NCI-H2029 treated with DMSO at 0.1 percent for 48 hours (cell line): ENCODE measurements around the gene TMEM221.
A peak's percentile ranks its signal among the peaks of the same experiment; 100 is the strongest.

Experiments used
- DNase-seq: peaks from one replicate; lab custom pipeline; 2025; lab: John Stamatoyannopoulos, UW

TMEM221 gene

GRCh38 chr19:17471410-17472125 is 23.1 kb upstream of the TMEM221 start:
- no peak for DNase-seq

- peak; percentile 89 for DNase-seq
These were observed 21.8 kb upstream of the TMEM221 start, which contains the start of gene SLC27A1 for GRCh38 chr19:17470068-17470841. SLC27A1 (plus strand) TSS chr19:17470524; CDS start chr19:17470541, 17 bp downstream.

DNA sequence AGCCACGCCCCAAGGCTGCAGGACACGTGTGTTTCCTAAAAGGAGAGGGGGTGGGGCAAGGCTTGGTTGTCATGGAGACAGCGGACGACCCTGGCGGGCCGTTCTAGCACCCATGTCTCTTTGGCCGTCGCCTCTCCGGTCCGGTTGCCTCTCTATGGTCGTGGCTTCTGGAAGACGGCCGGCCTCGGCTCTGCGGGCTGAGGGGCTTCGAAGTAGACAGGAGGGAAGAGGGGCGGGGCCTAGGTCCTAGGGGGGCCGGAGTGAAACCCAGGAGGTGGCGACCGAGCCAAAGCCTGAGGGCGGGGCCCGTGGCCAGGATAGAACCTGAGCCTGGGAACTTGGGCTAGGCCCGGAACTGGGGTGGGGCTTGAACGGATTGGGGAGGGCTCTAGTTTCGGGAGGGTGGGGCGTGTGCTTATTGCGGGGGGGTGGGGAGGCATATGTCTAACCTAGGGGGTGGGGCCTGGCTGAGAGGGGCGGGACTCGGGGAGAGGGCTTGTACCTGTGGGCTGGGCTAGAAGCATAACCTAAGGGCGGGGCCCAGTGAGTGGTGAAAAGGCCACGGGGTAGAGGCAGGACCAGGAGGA is 21.1 kb upstream of the TMEM221 start:
- DNase-seq = peak; percentile 89

DNA sequence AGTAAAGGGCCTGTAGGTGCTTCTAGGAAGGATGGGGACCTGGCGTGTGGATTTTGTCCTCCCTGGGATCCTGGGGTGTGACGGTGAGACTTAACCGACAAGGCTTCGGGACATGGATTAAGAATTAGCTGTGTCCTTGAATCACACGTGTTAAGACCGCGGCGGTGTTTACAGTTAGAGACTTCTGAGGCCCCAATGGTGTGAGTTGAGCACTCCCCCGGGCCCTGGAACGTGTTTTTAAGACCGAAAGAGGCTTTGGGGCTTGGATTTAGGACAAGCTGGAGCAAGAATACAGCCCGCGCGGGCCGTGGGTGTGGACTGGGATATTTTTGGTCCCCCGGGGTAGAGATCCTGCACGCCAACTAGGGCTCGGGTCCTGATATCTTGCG is 20.6 kb upstream of the TMEM221 start:
- no peak for DNase-seq

DNA sequence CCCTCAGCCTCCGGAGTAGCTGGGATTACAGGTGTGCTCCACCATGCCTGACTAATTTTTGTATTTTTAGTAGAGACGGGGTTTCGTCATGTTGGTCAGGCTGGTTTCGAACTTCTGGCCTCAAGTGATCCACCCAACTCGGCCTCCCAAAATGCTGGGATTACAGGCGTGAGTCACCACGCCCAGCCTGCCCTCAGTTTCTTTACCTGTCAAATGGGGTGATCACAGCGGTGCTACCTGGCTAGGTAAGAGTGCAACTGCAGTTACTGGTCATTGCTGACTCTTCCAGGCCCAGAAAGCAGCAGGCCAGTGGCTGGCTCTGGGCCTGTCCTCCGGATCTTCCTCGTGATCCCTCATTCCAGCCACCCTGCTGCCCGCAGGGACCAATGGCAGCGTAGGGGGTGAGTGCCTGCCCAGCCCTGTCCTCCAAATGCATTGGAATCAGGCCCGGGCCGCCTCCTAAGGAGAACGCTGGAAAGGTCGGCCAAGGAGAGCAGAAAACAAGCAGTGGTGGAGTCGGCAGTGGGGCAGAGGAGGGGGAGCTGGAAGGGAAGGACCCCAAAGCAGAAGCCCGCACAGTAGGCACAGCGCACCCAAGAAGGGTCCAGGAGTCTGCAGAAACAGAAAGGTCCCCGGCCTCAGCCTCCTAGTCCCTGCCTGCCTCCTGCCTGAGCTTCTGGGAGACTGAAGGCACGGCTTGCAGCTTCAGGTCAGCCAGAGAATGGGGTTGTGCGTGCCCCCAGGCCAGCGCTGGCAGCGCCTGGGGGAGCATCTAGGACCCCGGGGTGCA is 20.0 kb upstream of the TMEM221 start:
- DNase-seq = no peak

- no peak for DNase-seq
These were observed 19.2 kb upstream of the TMEM221 start for GRCh38 chr19:17467471-17468301.

DNA sequence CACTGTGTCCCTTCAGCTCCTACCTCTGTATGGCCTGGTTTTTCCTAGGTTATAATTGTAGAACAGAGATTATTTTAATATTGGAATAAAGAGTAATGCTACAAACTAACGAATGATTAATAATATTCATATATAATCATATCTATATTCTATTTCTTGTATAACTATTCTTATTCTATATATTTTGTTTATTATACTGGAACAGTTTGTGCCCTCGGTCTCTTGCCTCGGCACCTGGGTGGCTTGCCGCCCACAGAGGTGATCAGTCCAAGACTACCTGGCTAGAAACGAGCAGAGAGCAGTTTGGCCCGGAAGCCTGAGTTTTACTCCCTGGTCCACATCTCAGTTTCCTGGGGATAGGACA is 18.0 kb upstream of the TMEM221 start:
- DNase-seq = no peak

- DNase-seq = no peak
These were observed 12.1 kb upstream of the TMEM221 start, which contains the start of gene NXNL1 for GRCh38 chr19:17460372-17461230. NXNL1 (minus strand) TSS chr19:17460926; CDS start chr19:17460869, 57 bp downstream.

- no peak for DNase-seq
These were observed 10.5 kb upstream of the TMEM221 start for GRCh38 chr19:17458970-17459369.

- DNase-seq = no peak
These were observed 9.1 kb upstream of the TMEM221 start for GRCh38 chr19:17457616-17458015.

- DNase-seq = no peak
These were observed 7.7 kb upstream of the TMEM221 start for GRCh38 chr19:17456127-17456526.

DNA sequence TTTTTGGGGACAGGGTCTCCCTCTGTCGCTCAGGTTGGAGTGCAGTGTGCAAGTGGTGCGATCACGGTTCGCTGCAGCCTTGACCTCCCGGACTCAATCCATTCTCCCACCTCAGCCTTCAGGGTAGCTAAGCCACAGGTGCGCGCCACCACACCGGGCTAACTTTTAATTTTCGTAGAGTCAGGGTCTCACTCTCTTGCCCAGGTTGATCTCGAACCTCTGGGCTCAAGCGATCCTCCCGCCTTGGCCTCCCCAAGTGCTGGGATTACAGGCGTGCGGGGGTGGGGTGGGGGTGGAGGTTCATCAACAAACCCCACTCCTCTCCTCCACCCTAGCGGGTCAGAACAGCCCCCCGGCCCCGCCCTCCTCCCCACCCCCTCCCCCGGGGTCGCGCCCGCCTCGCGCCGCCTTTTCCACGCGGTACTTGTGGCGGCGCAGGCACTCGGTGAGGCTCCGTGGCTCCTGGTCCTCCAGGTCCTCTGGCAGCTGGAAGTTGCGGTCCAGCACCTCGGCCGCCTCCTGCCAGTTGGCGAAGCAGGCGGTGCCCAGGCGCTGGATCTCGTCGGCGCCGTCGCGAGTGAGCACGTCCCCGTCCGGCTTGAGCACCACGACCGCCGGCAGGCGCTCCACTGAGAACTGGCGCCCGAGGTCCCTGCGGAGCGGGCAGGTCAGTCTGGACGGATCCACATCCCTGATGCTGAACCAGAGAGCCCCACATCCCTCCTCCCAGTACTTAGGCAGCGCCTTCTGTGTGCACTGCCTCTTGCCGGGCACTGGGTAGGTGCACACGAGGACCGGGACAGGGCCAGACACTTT is 7.0 kb upstream of the TMEM221 start:
- DNase-seq = no peak

GRCh38 chr19:17454576-17455071 is 6.2 kb upstream of the TMEM221 start:
- DNase-seq = no peak

- no peak for DNase-seq
These were observed 3.4 kb upstream of the TMEM221 start for GRCh38 chr19:17451820-17452219.

DNA sequence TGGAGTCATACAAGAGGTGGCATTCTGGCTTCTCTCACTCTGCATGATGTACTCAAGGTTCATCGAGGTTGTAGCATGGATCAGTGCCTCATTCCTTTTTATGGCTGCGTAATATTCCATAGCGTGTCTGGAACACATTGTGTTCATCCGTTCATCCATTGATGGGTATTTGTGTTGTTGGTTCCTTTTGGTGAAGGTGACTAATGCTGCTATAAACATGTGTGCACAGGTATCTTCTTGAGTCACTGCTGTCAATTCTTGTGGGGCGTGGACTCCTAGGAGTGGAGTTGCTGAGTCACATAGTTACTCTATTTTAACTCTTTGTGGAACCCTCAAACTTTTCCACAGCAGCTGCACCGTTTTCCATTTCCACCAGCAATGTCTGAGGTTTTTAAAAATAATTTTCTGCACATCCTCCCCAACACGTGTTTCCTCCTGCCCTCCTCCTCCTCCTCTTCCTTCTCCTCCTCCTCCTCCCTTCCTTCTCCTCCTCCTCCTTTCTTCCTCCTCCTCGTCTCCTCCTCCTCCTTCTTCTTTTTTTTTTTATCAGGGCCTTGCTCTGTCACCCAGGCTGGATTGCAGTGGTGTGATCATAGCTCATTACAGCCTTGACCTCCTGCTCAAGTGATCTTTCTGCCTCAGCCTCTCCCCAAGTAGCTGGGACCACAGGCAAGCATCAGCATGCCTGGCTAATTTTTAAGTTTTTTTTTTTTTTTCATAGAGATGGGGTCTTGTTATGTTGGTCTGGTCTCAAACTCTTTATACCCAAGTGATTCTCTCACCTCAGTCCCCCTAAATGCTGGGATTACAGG is 2.0 kb upstream of the TMEM221 start:
- DNase-seq = no peak

- no peak for DNase-seq
These were observed 751 bp downstream of the TMEM221 start for GRCh38 chr19:17447704-17448130.

GRCh38 chr19:17445526-17446165 is 2.8 kb downstream of the TMEM221 start:
- no peak for DNase-seq
